NCI-H1048 (cell line): ENCODE measurements around the gene ANKRD11.
"Not testable (repeated sequence)": the region's sequence is repeated elsewhere in the genome, so short reads cannot be mapped to it uniquely, and the experiment has no call there.

ENCODE experiments used
- DNase-seq: peaks from one replicate; lab custom pipeline; 2025; lab: John Stamatoyannopoulos, UW

ANKRD11 gene

GRCh38 chr16:89314357-89314756 is 176.0 kb downstream of the ANKRD11 start:
- no peak for DNase-seq

- no peak for DNase-seq
Measured at GRCh38 chr16:89313583-89313982, 176.8 kb downstream of the ANKRD11 start.

GRCh38 chr16:89312598-89313299 is 177.6 kb downstream of the ANKRD11 start:
- DNase-seq = no peak

- DNase-seq = no peak
Measured at GRCh38 chr16:89312194-89312593, 178.2 kb downstream of the ANKRD11 start.

- DNase-seq = no peak
Measured at GRCh38 chr16:89311636-89312035, 178.7 kb downstream of the ANKRD11 start.

- no peak for DNase-seq
Measured at GRCh38 chr16:89309438-89310122, 180.8 kb downstream of the ANKRD11 start.

- DNase-seq = no peak
Measured at GRCh38 chr16:89308391-89309333, 181.7 kb downstream of the ANKRD11 start.

GRCh38 chr16:89307421-89307805 is 182.9 kb downstream of the ANKRD11 start:
- no peak for DNase-seq

- not testable (repeated sequence) for DNase-seq
Measured at GRCh38 chr16:89306457-89307420, 183.6 kb downstream of the ANKRD11 start.

GRCh38 chr16:89304941-89305705 is 185.2 kb downstream of the ANKRD11 start:
- DNase-seq = no peak

- no peak for DNase-seq
Measured at GRCh38 chr16:89304181-89304851, 186.0 kb downstream of the ANKRD11 start.

- no peak for DNase-seq
Measured at GRCh38 chr16:89303617-89304016, 186.7 kb downstream of the ANKRD11 start.

GRCh38 chr16:89300976-89301360 is 189.4 kb downstream of the ANKRD11 start:
- no peak for DNase-seq

GRCh38 chr16:89300311-89300975 is 189.9 kb downstream of the ANKRD11 start:
- no peak for DNase-seq

GRCh38 chr16:89299357-89300111 is 190.8 kb downstream of the ANKRD11 start:
- DNase-seq = not testable (repeated sequence)

- no peak for DNase-seq
Measured at GRCh38 chr16:89298623-89299225, 191.6 kb downstream of the ANKRD11 start.

GRCh38 chr16:89297910-89298545 is 192.3 kb downstream of the ANKRD11 start:
- no peak for DNase-seq
